ENCODE data around the gene CCSER1.

Gene CCSER1

GRCh38 chr4:90189946-90190345, 62.8 kb downstream of the CCSER1 start:
- no peak for DNase-seq

GRCh38 chr4:90190525-90190924, 63.3 kb downstream of the CCSER1 start:
- no peak for DNase-seq

- DNase-seq, result no peak
These were observed 71.1 kb downstream of the CCSER1 start for GRCh38 chr4:90198086-90198847.

DNA sequence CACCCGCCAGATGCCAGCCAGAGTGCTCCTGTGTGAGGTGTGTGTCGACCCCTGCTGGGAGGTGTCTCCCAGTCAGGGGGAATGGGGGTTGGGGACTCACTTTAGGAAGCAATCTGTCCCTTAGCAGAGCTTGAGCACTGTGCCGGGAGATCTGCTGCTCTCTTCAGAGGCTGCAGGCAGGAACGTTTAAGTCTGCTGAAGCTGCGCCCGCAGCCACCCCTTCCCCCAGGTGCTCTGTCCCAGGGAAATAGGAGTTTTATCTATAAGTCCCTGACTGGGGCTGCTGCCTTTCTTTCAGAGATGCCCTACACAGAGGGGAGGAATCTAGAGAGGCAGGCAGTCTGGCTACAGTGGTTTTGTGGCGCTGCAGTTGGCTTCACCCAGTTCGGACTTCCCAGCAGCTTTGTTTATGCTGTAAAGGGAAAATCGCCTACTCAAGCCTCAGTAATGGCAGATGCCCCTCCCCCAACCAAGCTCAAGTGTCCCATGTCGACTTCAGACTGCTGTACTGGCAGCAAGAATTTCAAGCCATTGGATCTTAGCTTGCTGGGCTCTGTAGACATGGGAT, 80.8 kb downstream of the CCSER1 start:
- DNase-seq, result peak in 1 of 56 donors; percentile 2

GRCh38 chr4:90209922-90210321, 82.7 kb downstream of the CCSER1 start:
- DNase-seq, result no peak

DNA sequence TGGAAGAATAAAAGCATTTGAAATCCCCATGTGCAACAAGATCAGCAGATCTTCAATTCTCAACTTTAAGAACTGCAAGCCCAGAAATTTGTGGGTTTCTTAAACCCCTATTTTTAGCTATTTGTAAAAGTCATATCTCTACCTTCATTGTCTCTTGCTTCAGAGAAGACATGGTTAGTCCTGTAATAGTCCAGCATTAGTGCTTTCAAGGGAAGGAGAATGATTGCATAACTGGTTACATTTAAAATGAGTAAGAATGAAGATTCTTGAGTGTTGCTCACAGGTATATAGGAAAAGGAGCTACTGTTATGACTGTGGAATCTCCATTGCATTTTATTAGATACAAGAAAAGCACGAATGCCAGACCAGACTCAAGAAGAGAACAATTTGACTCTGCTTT, 84.0 kb downstream of the CCSER1 start:
- no peak for DNase-seq

- DNase-seq, result no peak
These were observed 88.1 kb downstream of the CCSER1 start for GRCh38 chr4:90215286-90215685.

- no peak for DNase-seq
These were observed 92.6 kb downstream of the CCSER1 start for GRCh38 chr4:90219822-90220221.

GRCh38 chr4:90220459-90220858, 93.3 kb downstream of the CCSER1 start:
- DNase-seq, result no peak

GRCh38 chr4:90226734-90227133, 99.5 kb downstream of the CCSER1 start:
- DNase-seq, result no peak

- DNase-seq, result no peak
These were observed 100.0 kb downstream of the CCSER1 start for GRCh38 chr4:90227177-90227576.

GRCh38 chr4:90234916-90235547, 107.8 kb downstream of the CCSER1 start:
- peak in 9 of 56 donors; percentile 0 to 9 (median 2) for DNase-seq

DNA sequence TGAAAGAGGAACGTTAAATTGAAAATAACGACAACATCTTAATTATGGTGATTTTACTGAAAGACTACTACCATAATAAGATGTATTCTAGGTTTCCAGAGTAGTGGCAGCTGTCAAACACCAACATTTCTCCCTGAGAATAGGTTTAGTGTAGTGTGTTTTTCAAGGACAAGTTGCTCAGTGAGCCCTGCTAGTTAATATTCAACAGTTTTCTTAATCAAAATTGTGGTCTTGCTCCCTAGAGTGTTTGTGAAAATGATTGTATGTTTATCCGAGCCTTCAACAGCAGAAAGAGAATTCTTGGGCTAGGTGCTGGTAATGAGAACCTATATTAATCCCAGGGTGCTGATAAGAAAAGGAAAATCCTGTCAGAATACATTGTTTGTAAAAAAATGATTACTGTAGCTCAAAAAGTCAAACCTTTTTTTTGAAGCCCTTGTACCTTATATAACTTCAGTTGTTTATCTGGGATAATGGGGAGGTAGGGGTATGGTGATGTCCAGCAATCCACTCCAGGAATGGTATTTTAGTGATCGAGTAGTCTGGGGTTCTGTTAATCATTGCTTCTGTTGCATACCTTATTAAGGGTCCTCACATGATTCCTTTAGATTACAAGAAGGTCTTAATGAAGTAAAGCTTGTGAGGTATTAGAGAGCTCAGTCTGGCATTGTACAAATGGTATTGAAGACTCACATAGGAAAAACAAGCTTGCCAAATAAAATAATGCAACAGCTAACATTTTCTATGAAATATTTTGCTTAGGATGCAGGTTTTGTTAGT, 110.7 kb downstream of the CCSER1 start:
- no peak for DNase-seq

GRCh38 chr4:90240333-90240732, 113.1 kb downstream of the CCSER1 start:
- DNase-seq, result no peak

DNA sequence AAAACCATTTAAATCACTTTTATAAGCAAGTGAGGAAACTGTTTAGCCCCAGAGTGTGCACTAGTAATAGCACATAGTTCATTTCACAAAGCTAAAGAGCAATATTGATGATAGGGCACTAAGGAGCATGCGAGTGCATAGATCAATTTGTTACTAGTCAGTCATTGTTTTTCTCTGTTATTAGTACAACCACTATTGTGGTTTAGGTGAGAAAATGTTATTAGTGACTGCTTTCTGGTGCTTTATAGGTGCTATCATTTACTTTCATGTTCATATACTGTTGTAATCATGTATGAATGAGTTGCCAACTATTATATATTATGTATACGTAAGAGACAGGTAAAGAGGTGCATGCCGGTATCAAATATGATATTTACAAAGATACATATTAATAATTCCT, 113.8 kb downstream of the CCSER1 start:
- no peak for DNase-seq

- no peak for DNase-seq
These were observed 118.6 kb downstream of the CCSER1 start for GRCh38 chr4:90245837-90246236.

DNA sequence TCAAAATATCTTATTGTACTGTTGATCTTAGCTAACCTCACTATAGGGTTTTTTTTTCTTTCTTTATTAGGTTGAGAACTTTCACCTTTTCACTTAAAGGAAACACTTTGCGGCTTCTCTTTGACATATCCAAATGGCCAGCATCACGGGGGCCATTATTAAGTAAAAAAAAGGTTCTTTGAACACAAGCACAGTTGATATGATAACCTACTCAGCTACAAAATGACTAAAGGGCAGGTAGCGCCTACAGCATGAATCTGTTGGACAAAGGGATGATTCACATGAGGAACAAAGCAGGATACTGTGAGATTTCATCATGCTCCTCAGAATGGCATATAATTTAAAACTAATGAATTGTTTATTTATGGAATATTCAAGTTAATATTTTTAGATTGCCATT, 119.6 kb downstream of the CCSER1 start:
- no peak for DNase-seq

DNA sequence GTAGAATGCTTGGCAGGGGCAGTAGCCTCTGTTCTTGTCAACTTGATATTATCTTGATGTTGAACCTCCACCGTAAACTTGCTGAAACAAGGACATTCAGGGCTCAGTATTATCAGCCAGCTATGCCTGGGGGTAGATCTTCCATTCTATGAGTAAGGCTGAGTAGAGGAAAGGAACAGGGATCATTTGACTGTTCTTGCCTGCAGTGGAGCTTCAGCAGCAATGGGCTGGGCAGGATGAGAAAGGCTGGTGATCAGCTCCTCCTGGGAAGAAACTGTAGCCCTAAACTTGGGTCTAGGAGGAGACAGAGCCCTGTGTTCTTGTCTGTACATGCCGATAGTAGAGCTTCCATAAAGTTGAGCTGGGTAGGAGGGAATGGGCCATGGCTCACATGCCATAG, 127.2 kb downstream of the CCSER1 start:
- no peak for DNase-seq

GRCh38 chr4:90274175-90274574, 147.0 kb downstream of the CCSER1 start:
- DNase-seq, result no peak

DNA sequence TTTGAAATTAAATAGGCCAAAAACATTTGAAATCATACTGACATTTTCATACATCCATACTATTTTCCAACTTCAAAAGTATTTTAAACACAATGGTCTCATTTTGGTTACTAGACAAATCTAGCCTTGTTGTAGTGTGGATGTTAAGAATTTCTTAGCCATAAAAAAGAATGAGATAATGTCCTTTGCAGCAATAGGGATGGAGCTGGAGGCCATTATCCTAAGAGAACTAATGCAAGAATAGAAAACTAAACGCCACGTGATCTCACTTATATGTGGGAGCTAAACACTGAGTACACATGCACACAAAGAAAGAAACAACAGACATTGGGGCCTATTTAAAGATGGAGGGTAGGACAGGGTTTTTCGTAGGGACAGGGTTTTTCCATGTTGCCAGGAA, 153.8 kb downstream of the CCSER1 start:
- no peak for DNase-seq

GRCh38 chr4:90281541-90282355, 154.6 kb downstream of the CCSER1 start:
- DNase-seq, result no peak
